Suprapubic skin (tissue), 3 donors: Measurements from ENCODE around the gene CRYBG1.

ENCODE experiments used
- POLR2A ChIP-seq, 2 donors: fragments of 450-650 bp; IDR thresholded peaks; one replicate each; pipeline ENCODE4 v1.6.1; 2017; ENCODE audit warnings: antibody characterized with exemption in 2 of 2, mild to moderate bottlenecking in 2 of 2, moderate library complexity in 2 of 2
- TF ChIP-seq, protein P1 (sequence below), 2 donors: fragments of 200-600 bp in 1 of 2; fragments of 450-650 bp in 1 of 2; sonication (generic) in 1 of 2; IDR thresholded peaks; one replicate each; pipeline ENCODE4 v1.5.1; 2016 to 2019; ENCODE audit warnings: antibody characterized with exemption in 2 of 2, mild to moderate bottlenecking in 1 of 2, moderate library complexity in 1 of 2

DNA sequence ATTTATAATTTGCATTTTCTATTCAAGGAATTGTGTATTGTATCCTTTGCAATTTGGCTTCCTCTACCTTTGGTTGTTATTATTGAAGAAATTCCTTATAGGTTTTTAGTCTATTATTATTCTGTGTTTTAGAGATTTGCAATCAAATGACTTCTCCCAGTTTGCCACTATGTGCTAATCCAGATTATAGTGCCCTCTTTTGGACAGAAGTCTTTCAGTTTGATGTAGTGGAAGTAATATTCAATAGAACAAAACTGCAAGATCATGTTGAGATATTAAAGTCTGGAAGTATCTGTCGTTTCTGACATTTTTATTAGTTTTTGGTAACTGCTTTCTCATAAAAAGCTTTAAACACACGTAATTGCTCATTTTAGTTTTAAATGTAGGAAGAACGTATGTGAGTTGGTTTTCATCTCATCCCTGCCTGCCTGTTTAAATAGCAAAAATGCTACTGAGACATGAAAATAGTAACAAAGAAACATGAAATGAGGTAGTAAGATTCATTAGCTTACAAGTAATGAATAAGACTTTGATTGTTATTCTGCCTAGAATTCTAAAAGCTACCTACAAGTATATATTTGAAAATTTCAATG is 195.9 kb downstream of the CRYBG1 start:
- TF ChIP-seq, protein P1, sequence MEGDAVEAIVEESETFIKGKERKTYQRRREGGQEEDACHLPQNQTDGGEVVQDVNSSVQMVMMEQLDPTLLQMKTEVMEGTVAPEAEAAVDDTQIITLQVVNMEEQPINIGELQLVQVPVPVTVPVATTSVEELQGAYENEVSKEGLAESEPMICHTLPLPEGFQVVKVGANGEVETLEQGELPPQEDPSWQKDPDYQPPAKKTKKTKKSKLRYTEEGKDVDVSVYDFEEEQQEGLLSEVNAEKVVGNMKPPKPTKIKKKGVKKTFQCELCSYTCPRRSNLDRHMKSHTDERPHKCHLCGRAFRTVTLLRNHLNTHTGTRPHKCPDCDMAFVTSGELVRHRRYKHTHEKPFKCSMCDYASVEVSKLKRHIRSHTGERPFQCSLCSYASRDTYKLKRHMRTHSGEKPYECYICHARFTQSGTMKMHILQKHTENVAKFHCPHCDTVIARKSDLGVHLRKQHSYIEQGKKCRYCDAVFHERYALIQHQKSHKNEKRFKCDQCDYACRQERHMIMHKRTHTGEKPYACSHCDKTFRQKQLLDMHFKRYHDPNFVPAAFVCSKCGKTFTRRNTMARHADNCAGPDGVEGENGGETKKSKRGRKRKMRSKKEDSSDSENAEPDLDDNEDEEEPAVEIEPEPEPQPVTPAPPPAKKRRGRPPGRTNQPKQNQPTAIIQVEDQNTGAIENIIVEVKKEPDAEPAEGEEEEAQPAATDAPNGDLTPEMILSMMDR (IDR thresholded peaks at IDR 0.05) = no peak
- no peak for TF ChIP-seq POLR2A (IDR thresholded peaks at IDR 0.05)
